Effector memory CD4-positive, alpha-beta T cell (primary cell): ENCODE measurements around the gene MAB21L4.
"Not testable (repeated sequence)": the region's sequence is repeated elsewhere in the genome, so short reads cannot be mapped to it uniquely, and the experiment has no call there.

Experiments used
- DNase-seq, 3 donors: peaks; one replicate each; pipeline ENCODE4 v3.0.0-alpha.2; 2020
- H3K27ac ChIP-seq: 2 replicates; pipeline ENCODE4 v1.7.0; 2013; ENCODE audit warnings: mild to moderate bottlenecking, low read length, moderate library complexity; ENCODE audit not compliant: insufficient read depth, poor library complexity, severe bottlenecking
- H3K27me3 ChIP-seq: replicated peaks from 2 replicates; pipeline ENCODE4 v1.7.0; 2013; ENCODE audit warnings: mild to moderate bottlenecking, low read length; ENCODE audit not compliant: insufficient read depth, control insufficient read depth, poor library complexity, severe bottlenecking
- H3K36me3 ChIP-seq: 2 replicates; pipeline ENCODE4 v1.7.0; 2013; ENCODE audit warnings: mild to moderate bottlenecking, low read length, moderate library complexity; ENCODE audit not compliant: control insufficient read depth, insufficient read depth
- H3K4me1 ChIP-seq: 2 replicates; pipeline ENCODE4 v1.7.0; 2013; ENCODE audit warnings: low read length, mild to moderate bottlenecking; ENCODE audit not compliant: control insufficient read depth, insufficient read depth, poor library complexity, severe bottlenecking
- H3K4me3 ChIP-seq: 2 replicates; pipeline ENCODE4 v1.7.0; 2013; ENCODE audit warnings: low read length, low read depth, mild to moderate bottlenecking; ENCODE audit not compliant: insufficient read depth, poor library complexity, severe bottlenecking
- H3K9me3 ChIP-seq: 2 replicates; pipeline ENCODE4 v1.7.0; 2013; ENCODE audit warnings: mild to moderate bottlenecking, low read length, moderate library complexity; ENCODE audit not compliant: control insufficient read depth

MAB21L4 gene

GRCh38 chr2:240846309-240846708 lies 49.6 kb downstream of the MAB21L4 start:
- not testable (repeated sequence) for H3K4me1 ChIP-seq, DNase-seq, H3K27ac ChIP-seq, H3K27me3 ChIP-seq, H3K4me3 ChIP-seq, H3K9me3 ChIP-seq, H3K36me3 ChIP-seq

GRCh38 chr2:240840435-240841060 lies 55.4 kb downstream of the MAB21L4 start:
- Histone ChIP-seq H3K4me3 (no peak overlapping the region), H3K27ac (no peak overlapping the region), H3K27me3 (no peaks in the 10 kb centered on the region), H3K9me3 (no peaks in the 10 kb centered on the region), H3K36me3 (no peaks in the 10 kb centered on the region), H3K4me1 (no peaks in the 10 kb centered on the region)
- DNase-seq = no peak

- Histone ChIP-seq H3K36me3 (no peaks in the 10 kb centered on the region), H3K4me3 (no peak overlapping the region), H3K9me3 (no peaks in the 10 kb centered on the region), H3K27me3 (no peaks in the 10 kb centered on the region), H3K27ac (no peak overlapping the region), H3K4me1 (no peaks in the 10 kb centered on the region)
- no peak for DNase-seq
Measured at GRCh38 chr2:240839152-240840143, 56.5 kb downstream of the MAB21L4 start.

GRCh38 chr2:240837621-240838020 lies 58.3 kb downstream of the MAB21L4 start:
- Histone ChIP-seq H3K27ac (no peak overlapping the region), H3K9me3 (no peaks in the 10 kb centered on the region), H3K36me3 (no peaks in the 10 kb centered on the region), H3K4me3 (no peak overlapping the region), H3K27me3 (no peaks in the 10 kb centered on the region), H3K4me1 (peaks cover 2% of the 10 kb centered on the region)
- no peak for DNase-seq

- DNase-seq = no peak
- Histone ChIP-seq H3K9me3 (no peaks in the 10 kb centered on the region), H3K36me3 (no peaks in the 10 kb centered on the region), H3K27me3 (no peaks in the 10 kb centered on the region), H3K4me3 (no peak overlapping the region), H3K4me1 (peaks cover 6% of the 10 kb centered on the region), H3K27ac (no peak overlapping the region)
Measured at GRCh38 chr2:240836781-240837467, 59.0 kb downstream of the MAB21L4 start.
